SK-N-SH (cell line): ENCODE measurements around the gene ROR2.

Source experiments
- CTCF ChIP-seq: fragments of 200-600 bp; sonication (generic); IDR thresholded peaks from 2 replicates; pipeline ENCODE4 v1.6.1; 2017; ENCODE audit warnings: antibody characterized with exemption, mild to moderate bottlenecking, moderate library complexity
- GABPA ChIP-seq: IDR thresholded peaks from 2 replicates; pipeline ENCODE4 v1.4.0; 2012; ENCODE audit warnings: low read depth, mild to moderate bottlenecking
- JUND ChIP-seq: IDR thresholded peaks from 2 replicates; pipeline ENCODE4 v1.4.0; 2012
- NRF1 ChIP-seq: IDR thresholded peaks from 2 replicates; pipeline ENCODE4 v1.6.1; 2012; ENCODE audit warnings: low read depth, mild to moderate bottlenecking, low read length
- SMC3 ChIP-seq: IDR thresholded peaks from 2 replicates; pipeline ENCODE4 v1.6.1; 2012; ENCODE audit warnings: low read depth, low read length, improper control_type of control experiment
- YY1 ChIP-seq: IDR thresholded peaks from 2 replicates; pipeline ENCODE4 v1.4.0; 2012; ENCODE audit warnings: low read depth, mild to moderate bottlenecking
- TF ChIP-seq, protein P1 (sequence below): IDR thresholded peaks from 2 replicates; pipeline ENCODE4 v1.4.0; 2012; ENCODE audit warnings: low read depth
- TF ChIP-seq, protein P2 (sequence below): fragments of 150-350 bp; IDR thresholded peaks from 2 replicates; pipeline ENCODE4 v1.6.1; 2017; ENCODE audit warnings: antibody characterized with exemption, low read length, low read depth, borderline replicate concordance

DNA sequence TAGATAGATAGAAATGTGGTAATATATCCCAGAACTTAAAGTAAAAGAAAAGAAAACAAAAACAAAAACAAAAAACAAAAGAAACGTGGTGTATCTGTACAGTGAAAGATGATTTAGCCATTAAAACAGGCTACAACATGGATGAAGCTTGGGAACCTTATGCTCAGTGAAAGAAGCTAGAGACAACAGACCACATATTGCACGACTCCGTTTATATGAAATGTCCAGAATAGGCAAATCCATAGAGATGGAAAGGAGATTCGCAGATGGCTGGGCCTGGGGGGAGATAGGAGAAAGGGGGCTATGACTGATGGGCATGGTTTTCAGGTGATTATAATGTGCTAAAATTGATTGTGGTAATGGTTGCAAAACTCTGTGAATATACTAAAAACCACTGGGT, 86.6 kb downstream of the ROR2 start:
- TF ChIP-seq, protein P1, sequence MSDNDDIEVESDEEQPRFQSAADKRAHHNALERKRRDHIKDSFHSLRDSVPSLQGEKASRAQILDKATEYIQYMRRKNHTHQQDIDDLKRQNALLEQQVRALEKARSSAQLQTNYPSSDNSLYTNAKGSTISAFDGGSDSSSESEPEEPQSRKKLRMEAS: no peak
- TF ChIP-seq SMC3 (no peak), GABPA (no peak), YY1 (no peak), NRF1 (no peak), CTCF (no peak), JUND (no peak)
- TF ChIP-seq, protein P2, sequence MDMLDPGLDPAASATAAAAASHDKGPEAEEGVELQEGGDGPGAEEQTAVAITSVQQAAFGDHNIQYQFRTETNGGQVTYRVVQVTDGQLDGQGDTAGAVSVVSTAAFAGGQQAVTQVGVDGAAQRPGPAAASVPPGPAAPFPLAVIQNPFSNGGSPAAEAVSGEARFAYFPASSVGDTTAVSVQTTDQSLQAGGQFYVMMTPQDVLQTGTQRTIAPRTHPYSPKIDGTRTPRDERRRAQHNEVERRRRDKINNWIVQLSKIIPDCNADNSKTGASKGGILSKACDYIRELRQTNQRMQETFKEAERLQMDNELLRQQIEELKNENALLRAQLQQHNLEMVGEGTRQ: no peak
